ENCODE results near the gene CCDC141.

CCDC141 gene

DNA sequence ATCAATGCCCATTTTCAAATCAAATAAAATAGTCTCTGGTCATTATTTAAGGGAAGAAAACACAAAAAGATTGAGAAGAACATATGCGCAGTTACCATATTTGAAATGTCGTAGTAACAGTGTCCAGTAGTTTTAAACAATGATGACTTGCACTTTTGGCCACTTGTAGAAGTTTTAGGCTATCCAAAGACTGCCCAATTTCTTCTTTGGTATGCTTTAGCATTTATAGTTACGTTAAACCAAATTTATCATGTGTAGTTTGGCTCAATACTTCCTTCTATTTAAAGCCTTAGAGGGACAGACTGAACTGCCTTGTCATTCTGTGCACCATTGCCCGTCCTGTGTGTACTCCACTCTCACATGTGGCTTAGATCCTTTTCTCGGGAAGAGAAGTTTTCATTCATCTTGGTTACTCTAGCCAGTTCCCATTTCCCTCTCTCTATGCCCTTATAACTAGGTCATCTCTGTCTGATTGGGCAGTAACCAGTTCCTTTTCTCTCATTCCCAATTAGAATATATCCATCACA lies 157.9 kb downstream of the CCDC141 start:
- no peak for DNase-seq (ENCODE audit: low read depth in 1 of 2, low spot score in 1 of 2)
- H3K4me3 ChIP-seq (replicated peaks; ENCODE audit: insufficient read depth, low read length) = no peak overlapping the region
- TF ChIP-seq, protein P1, sequence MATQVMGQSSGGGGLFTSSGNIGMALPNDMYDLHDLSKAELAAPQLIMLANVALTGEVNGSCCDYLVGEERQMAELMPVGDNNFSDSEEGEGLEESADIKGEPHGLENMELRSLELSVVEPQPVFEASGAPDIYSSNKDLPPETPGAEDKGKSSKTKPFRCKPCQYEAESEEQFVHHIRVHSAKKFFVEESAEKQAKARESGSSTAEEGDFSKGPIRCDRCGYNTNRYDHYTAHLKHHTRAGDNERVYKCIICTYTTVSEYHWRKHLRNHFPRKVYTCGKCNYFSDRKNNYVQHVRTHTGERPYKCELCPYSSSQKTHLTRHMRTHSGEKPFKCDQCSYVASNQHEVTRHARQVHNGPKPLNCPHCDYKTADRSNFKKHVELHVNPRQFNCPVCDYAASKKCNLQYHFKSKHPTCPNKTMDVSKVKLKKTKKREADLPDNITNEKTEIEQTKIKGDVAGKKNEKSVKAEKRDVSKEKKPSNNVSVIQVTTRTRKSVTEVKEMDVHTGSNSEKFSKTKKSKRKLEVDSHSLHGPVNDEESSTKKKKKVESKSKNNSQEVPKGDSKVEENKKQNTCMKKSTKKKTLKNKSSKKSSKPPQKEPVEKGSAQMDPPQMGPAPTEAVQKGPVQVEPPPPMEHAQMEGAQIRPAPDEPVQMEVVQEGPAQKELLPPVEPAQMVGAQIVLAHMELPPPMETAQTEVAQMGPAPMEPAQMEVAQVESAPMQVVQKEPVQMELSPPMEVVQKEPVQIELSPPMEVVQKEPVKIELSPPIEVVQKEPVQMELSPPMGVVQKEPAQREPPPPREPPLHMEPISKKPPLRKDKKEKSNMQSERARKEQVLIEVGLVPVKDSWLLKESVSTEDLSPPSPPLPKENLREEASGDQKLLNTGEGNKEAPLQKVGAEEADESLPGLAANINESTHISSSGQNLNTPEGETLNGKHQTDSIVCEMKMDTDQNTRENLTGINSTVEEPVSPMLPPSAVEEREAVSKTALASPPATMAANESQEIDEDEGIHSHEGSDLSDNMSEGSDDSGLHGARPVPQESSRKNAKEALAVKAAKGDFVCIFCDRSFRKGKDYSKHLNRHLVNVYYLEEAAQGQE (IDR thresholded peaks at IDR 0.05; ENCODE audit: insufficient replicate concordance, low read depth) = no peak
- TF ChIP-seq SPI1 (IDR thresholded peaks at IDR 0.05; ENCODE audit: borderline replicate concordance, low read depth) (no peak), GABPA (IDR thresholded peaks at IDR 0.05; ENCODE audit: low read depth) (no peak), POLR2AphosphoS5 (IDR thresholded peaks at IDR 0.05; ENCODE audit: low read depth) (no peak)
- TF ChIP-seq, protein P2, sequence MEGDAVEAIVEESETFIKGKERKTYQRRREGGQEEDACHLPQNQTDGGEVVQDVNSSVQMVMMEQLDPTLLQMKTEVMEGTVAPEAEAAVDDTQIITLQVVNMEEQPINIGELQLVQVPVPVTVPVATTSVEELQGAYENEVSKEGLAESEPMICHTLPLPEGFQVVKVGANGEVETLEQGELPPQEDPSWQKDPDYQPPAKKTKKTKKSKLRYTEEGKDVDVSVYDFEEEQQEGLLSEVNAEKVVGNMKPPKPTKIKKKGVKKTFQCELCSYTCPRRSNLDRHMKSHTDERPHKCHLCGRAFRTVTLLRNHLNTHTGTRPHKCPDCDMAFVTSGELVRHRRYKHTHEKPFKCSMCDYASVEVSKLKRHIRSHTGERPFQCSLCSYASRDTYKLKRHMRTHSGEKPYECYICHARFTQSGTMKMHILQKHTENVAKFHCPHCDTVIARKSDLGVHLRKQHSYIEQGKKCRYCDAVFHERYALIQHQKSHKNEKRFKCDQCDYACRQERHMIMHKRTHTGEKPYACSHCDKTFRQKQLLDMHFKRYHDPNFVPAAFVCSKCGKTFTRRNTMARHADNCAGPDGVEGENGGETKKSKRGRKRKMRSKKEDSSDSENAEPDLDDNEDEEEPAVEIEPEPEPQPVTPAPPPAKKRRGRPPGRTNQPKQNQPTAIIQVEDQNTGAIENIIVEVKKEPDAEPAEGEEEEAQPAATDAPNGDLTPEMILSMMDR (IDR thresholded peaks at IDR 0.05; ENCODE audit: insufficient read depth, low read length) = no peak
- H3K27ac ChIP-seq (replicated peaks) = no peak overlapping the region
- peaks cover 3% of the 10 kb centered on the region for H3K27me3 ChIP-seq (ENCODE audit: insufficient read depth, poor library complexity, severe bottlenecking)

DNA sequence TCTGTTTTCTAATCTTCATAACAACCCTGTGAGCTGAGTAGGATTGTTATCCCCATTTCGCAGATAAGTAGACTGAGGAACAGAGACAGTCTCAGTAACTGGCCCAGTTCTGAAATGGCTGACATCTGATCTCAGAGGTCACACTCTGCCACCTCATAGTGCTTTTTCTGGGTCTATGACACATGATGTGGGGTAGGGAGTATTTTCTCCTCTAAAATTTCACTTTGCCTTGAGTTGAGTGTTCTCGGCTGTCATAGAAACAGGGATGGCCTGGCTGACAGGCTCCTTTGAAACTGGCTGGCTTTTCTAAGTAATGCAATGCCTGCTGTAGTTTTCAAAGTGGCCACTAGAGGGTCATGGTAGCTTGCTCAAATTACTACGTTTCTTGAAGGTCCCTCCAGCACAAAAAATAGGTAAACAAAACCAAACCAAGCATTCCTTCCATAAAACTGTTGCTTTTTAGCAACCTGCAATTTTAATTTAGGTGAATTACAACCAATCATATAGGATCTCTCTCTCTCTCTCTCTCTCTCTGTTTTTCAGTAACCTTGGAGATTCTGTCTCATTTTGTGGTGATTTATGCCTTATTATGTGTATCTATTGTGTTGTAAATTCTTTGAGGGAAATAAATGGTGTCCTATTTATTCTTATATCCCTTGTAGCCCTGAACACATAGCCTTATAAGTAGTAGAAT lies 158.5 kb downstream of the CCDC141 start:
- Histone ChIP-seq H3K4me3 (replicated peaks; ENCODE audit: insufficient read depth, low read length) (no peak overlapping the region), H3K27ac (replicated peaks) (no peak overlapping the region), H3K27me3 (ENCODE audit: insufficient read depth, poor library complexity, severe bottlenecking) (peaks cover 3% of the 10 kb centered on the region)
- peak in 1 of 2 experiments; percentile 43 for DNase-seq (ENCODE audit: low read depth in 1 of 2, low spot score in 1 of 2)
- TF ChIP-seq, protein P2 (IDR thresholded peaks at IDR 0.05; ENCODE audit: insufficient read depth, low read length) = peak; percentile 74
- TF ChIP-seq, protein P1 (IDR thresholded peaks at IDR 0.05; ENCODE audit: insufficient replicate concordance, low read depth) = no peak

DNA sequence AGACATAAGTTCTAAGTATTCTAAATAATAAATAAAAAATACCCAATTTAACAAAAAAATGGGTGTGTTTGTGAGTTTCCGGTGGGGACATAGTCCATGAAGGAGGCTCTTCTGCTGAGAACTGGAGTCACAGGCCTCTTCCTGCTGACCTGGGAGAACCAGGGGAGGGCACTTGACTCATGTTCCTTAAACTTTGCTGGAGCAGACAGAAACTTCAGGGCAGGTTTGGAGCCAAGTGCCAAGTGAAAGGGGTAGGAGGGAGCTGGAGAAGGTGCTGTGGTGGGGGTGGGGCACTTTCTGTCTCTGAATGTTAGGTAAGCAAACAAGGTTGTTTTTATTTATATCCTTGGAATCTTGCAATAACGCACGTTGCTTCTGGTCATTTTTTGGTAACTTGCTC lies 163.9 kb downstream of the CCDC141 start:
- no peak overlapping the region for H3K4me3 ChIP-seq (replicated peaks; ENCODE audit: insufficient read depth, low read length)
- TF ChIP-seq, protein P1 (IDR thresholded peaks at IDR 0.05; ENCODE audit: insufficient replicate concordance, low read depth) = no peak
- TF ChIP-seq, protein P2 (IDR thresholded peaks at IDR 0.05; ENCODE audit: insufficient read depth, low read length) = no peak
- no peaks in the 10 kb centered on the region for H3K27me3 ChIP-seq (ENCODE audit: insufficient read depth, poor library complexity, severe bottlenecking)
- H3K27ac ChIP-seq (replicated peaks) = no peak overlapping the region
- DNase-seq (ENCODE audit: low read depth in 1 of 2, low spot score in 1 of 2) = no peak
